Fibroblast of mammary gland (primary cell): ENCODE measurements around the gene PSMF1.

Experiments
- DNase-seq: peaks from one replicate; pipeline ENCODE4 v3.0.0-alpha.2; 2010; ENCODE audit warnings: low read depth
- H3K4me3 ChIP-seq: 2 replicates; pipeline ENCODE4 v1.5.1; 2011; ENCODE audit warnings: low read depth, mild to moderate bottlenecking, low read length, moderate library complexity; ENCODE audit not compliant: control insufficient read depth
- TF ChIP-seq, protein P1 (sequence below): conservative IDR thresholded peaks from 2 replicates; pipeline ENCODE4 v1.5.1; 2011; ENCODE audit warnings: low read depth, low read length, inconsistent platforms; ENCODE audit not compliant: control insufficient read depth, insufficient read depth

The PSMF1 gene

DNA sequence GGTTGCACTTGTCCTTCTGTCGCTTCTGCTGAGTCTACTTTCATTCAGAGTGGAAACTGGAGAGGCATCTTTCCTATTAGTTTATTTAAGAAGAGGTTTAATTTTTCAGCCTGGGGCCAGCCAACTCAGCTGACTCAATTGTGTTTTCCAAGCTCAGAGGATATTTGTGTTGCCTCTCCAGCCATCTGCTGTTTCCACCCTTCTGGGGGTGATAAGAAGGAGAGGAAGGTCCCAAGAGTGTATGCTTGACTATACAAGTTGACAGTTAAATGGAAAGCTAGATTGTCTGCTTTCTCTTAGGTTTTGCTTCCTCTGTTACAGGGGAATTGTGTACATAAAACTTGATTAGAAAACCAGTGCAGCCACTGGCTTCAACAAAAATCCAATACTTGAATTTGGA lies 3.0 kb downstream of the PSMF1 start:
- no peak for DNase-seq
- H3K4me3 ChIP-seq: no peak overlapping the region
- TF ChIP-seq, protein P1, sequence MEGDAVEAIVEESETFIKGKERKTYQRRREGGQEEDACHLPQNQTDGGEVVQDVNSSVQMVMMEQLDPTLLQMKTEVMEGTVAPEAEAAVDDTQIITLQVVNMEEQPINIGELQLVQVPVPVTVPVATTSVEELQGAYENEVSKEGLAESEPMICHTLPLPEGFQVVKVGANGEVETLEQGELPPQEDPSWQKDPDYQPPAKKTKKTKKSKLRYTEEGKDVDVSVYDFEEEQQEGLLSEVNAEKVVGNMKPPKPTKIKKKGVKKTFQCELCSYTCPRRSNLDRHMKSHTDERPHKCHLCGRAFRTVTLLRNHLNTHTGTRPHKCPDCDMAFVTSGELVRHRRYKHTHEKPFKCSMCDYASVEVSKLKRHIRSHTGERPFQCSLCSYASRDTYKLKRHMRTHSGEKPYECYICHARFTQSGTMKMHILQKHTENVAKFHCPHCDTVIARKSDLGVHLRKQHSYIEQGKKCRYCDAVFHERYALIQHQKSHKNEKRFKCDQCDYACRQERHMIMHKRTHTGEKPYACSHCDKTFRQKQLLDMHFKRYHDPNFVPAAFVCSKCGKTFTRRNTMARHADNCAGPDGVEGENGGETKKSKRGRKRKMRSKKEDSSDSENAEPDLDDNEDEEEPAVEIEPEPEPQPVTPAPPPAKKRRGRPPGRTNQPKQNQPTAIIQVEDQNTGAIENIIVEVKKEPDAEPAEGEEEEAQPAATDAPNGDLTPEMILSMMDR: no peak

DNA sequence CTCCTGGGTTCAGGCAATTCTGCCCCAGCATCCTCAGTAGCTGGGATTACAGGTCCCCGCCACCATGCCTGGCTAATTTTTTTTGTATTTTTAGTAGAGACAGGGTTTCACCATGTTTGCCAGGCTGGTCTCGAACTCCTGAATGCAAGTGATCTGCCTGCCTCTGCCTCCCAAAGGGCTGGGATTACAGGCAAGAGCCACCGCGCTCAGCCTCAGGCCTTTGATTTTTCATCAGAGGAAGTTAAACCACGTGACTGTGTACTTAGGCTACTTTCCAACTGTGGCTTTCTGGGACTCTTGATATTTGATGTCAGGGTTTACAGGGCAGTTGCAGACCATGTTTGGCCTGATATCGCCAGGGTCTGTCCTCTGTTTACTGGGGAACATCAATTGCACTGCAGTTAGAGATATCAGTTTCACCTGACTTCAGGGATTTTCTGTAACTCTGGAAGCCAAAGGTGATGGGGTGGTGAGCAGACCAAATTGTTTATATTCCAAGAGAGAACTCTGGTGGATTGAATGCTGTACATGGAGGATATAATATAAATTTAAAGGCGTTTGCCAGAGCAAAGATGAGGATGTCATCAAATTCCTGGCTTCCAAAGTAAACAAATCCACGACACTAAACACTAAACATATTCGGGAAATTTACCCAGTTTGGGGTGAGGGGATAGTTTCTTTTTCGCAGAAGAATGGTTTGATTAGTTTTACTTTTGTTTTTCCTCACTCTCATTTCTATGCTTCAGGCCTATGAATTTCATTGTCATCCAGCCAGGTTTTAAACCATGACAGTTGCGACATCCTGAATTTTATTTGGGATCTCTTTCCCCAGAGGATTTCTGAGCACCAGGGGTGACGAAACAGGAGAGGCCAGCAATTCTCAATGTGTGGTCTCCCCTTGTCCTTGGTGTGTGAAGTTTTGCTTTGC lies 4.2 kb downstream of the PSMF1 start:
- DNase-seq: peak; percentile 53
- H3K4me3 ChIP-seq: no peak overlapping the region
- TF ChIP-seq, protein P1: no peak

DNA sequence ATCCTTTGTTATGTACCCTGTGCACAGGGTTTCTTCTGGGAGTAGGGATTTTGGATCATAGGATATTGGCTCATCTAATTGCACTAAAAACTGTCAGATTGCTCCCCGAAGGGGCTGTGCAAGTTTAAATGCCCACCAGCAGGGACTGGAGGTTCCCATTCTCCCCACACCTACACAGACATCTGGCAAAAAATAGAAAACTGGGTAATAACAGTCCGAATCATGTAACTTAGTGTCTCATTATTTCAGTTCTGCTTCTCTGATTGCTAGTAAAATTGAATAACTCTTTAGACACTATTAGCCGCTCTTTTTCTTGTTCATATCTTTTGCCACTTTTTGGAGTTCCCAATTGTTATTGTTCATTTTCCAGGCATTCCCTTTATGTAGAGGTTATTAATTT lies 5.3 kb downstream of the PSMF1 start:
- H3K4me3 ChIP-seq: no peak overlapping the region
- TF ChIP-seq, protein P1: no peak
- DNase-seq: no peak

DNA sequence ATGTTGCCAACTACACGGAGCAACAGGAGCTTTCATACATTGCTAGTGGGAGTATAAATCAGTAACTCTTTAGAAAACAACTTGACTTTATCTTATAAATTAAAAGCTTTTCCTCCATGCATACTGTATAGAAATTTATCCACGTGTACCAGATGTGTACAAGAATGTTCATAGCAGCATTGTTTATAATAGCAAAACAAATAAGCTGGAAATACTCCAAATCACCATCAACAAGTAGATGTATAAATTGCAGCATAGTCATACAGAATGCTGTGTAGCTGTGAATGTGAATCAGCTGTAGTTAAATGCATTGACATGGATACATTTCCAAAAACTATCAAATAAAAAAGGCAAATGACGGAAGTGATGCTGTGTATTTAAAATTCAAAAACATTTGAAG lies 6.0 kb downstream of the PSMF1 start:
- TF ChIP-seq, protein P1: no peak
- DNase-seq: peak; percentile 41
- H3K4me3 ChIP-seq: no peak overlapping the region

DNA sequence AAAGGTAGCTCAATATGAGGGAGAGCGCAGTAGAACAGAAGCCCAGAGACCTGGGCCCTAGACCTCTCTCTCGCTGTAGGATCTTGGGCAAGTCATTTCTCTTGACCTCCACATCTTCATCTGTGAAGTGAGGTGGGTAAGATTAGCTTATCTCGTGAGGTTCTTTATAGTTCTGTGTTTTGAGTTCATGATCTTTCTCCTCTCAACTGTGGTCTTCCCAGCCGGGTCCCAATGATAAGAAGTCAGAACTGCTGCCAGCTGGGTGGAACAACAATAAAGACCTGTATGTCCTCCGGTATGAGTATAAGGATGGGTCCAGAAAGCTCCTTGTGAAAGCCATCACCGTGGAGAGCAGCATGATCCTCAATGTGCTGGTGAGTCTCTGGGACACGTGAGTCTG lies 6.9 kb downstream of the PSMF1 start:
- TF ChIP-seq, protein P1: no peak
- no peak for DNase-seq
- no peak overlapping the region for H3K4me3 ChIP-seq

DNA sequence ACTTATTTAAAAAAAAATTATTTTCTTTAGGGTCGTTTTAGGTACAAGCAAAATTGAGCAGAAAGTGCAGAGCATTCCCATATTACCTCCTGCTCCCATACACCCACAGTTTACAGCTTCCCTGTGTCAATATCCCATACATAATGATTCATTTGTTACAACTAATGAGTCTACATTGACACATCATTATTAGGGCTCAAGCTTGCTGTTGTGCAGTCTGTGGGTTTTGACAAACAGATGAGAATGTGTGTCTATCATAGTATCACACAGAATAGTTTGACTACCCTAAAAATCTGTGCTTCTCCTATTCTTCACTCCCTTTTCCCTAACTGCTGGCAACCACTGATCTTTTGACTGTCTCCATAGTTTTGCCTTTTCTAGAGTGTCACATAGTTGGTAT lies 9.4 kb downstream of the PSMF1 start:
- no peak for DNase-seq
- TF ChIP-seq, protein P1: no peak
- H3K4me3 ChIP-seq: no peak overlapping the region

DNA sequence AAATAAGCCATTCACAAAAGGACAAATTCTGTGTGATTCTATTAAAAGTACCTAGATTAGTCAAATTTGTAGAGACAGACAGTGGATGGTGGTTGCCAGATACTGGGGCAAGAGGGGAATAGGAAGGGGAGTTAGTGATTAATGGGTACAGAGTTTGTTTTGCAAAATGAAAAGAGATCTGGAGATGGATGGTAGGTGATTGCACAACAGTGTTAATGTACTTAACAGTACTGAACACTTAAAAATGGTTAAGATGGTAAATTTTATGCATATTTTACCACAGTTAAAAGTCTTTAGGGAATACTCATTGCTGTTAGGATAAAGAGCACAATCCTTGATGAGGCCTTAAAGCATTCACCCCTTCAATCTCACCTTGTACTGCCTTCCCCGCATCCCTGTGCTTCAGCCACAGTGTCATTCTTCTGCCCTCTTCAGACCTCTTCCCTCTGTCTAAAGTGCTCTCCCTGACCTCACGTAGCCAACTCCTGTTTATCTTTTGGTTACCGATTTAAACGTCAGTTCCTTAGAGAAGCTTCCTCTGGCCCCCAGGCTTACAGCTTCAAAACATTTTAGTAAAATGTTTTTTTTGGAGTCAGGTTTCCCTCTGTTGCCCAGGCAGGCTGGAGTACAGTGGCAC lies 11.8 kb downstream of the PSMF1 start:
- H3K4me3 ChIP-seq: no peak overlapping the region
- TF ChIP-seq, protein P1: no peak
- no peak for DNase-seq
